MM.1S (cell line): ENCODE data around the gene EML1.

Experiments
- CTCF ChIP-seq: fragments of 300-600 bp; sonication (generic); IDR thresholded peaks from 2 replicates; pipeline ENCODE4 v1.5.1; 2016; ENCODE audit warnings: antibody characterized with exemption, low read length, mixed read lengths
- EZH2 ChIP-seq: fragments of 300-600 bp; sonication (generic); optimal IDR thresholded peaks from 2 replicates; pipeline ENCODE3; 2017; ENCODE audit warnings: low read depth, mild to moderate bottlenecking, antibody characterized with exemption, low read length, mixed read lengths
- EZH2phosphoT487 ChIP-seq: fragments of 300-600 bp; sonication (generic); IDR thresholded peaks from 2 replicates; pipeline ENCODE4 v1.6.1; 2018; ENCODE audit warnings: antibody characterized with exemption, low read length

- TF ChIP-seq CTCF (no peak), EZH2 (no peak), EZH2phosphoT487 (no peak)
These were observed 142.8 kb downstream of the EML1 start for GRCh38 chr14:99936056-99936455.
